ENCODE measurements around the gene LTBP1.

DNA sequence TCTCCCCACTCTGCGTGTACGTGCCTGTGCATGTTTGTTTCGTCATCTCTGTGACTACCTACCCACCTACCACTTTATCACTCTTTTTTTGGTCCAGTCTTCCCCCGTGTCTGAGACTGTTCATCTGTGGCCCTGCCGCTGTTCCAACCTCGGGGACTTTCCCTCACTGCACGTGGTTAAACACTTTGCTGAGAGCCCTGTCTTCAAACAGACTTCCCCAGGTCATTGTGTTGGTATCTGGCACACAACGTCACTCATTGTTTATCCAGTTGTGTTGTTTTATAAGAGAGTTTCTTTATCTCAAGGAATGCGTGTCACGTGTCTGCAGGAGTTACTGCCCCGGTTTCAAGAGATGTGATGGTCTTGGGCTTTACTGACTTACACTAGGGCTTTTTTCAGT, 267.7 kb downstream of the LTBP1 start:
- TF ChIP-seq, protein P1, sequence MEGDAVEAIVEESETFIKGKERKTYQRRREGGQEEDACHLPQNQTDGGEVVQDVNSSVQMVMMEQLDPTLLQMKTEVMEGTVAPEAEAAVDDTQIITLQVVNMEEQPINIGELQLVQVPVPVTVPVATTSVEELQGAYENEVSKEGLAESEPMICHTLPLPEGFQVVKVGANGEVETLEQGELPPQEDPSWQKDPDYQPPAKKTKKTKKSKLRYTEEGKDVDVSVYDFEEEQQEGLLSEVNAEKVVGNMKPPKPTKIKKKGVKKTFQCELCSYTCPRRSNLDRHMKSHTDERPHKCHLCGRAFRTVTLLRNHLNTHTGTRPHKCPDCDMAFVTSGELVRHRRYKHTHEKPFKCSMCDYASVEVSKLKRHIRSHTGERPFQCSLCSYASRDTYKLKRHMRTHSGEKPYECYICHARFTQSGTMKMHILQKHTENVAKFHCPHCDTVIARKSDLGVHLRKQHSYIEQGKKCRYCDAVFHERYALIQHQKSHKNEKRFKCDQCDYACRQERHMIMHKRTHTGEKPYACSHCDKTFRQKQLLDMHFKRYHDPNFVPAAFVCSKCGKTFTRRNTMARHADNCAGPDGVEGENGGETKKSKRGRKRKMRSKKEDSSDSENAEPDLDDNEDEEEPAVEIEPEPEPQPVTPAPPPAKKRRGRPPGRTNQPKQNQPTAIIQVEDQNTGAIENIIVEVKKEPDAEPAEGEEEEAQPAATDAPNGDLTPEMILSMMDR (IDR thresholded peaks at IDR 0.05) = no peak
- TF ChIP-seq POLR2A (IDR thresholded peaks at IDR 0.05) = no peak

All from lower leg skin (tissue), 3 donors.